ENCODE data around the gene ANKRD33B. TPM values are rescaled to one million over a fixed set of nuclear protein-coding genes. Genes with fewer than 3 reads are reported as not detected.

The ANKRD33B gene
- total and polyA plus RNA-seq, 2 experiments from 2014 or later: 2.9 to 15.4 TPM

GRCh38 chr5:10580531-10581423 is 16.9 kb downstream of the ANKRD33B start:
- no peak for DNase-seq (ENCODE audit: low spot score)
- no peak overlapping the region for H3K4me3 ChIP-seq
- H3K27ac Mint-ChIP-seq: no peak overlapping the region

More at GRCh38 chr5:10580531-10581423, 16.9 kb downstream of the ANKRD33B start:
- Histone ChIP-seq H3K9me2 (ENCODE audit: insufficient read depth) (no peaks in the 10 kb centered on the region), H3K4me2 (no peak overlapping the region), H3K79me2 (replicated peaks; ENCODE audit: insufficient read depth) (no peaks in the 10 kb centered on the region), H3K27me3 (ENCODE audit: insufficient read depth) (no peaks in the 10 kb centered on the region), H2AFZ (no peak overlapping the region), H3K27ac (ENCODE audit: low read depth) (no peak overlapping the region), H4K20me1 (replicated peaks; ENCODE audit: insufficient read depth) (no peaks in the 10 kb centered on the region), H3K36me3 (ENCODE audit: insufficient read depth) (no peaks in the 10 kb centered on the region; the same call in 1 of the 2 replicates), H3K4me1 (ENCODE audit: insufficient read depth) (peaks cover 8% of the 10 kb centered on the region; the same call in 1 of the 2 replicates), H3F3A (replicated peaks; ENCODE audit: low read depth) (no peaks in the 10 kb centered on the region)
- Mint-ChIP-seq H3K4me1 (peaks cover 18% of the 10 kb centered on the region), H3K4me3 (no peak overlapping the region), H3K27me3 (ENCODE audit: insufficient read depth, low read depth, poor library complexity) (peaks cover 6% of the 10 kb centered on the region), H3K9me3 (no peaks in the 10 kb centered on the region; the same call in 2 of the 3 replicates), H3K36me3 (ENCODE audit: low read depth) (no peaks in the 10 kb centered on the region; the same call in 2 of the 3 replicates)
- TF ChIP-seq STAT1 (IDR thresholded peaks at IDR 0.05; ENCODE audit: unreplicated experiment): no peak
- TF ChIP-seq EZH2phosphoT487 (IDR thresholded peaks at IDR 0.05; ENCODE audit: unreplicated experiment): no peak
- TF ChIP-seq EZH2 (IDR thresholded peaks at IDR 0.05; ENCODE audit: low read depth, unreplicated experiment): no peak
- no peak for TF ChIP-seq NANOG (IDR thresholded peaks at IDR 0.05; ENCODE audit: borderline replicate concordance)
- TF ChIP-seq REST (IDR thresholded peaks at IDR 0.05; ENCODE audit: unreplicated experiment): no peak
- TF ChIP-seq POLR2AphosphoS5 (IDR thresholded peaks at IDR 0.05; ENCODE audit: low read depth): no peak
- TF ChIP-seq CREB1 (CRISPR knock-in tag; IDR thresholded peaks at IDR 0.05; ENCODE audit: low read depth): no peak
- no peak for TF ChIP-seq JUNB (IDR thresholded peaks at IDR 0.05; ENCODE audit: unreplicated experiment)
- TF ChIP-seq ETS1 (IDR thresholded peaks at IDR 0.05): no peak
- ATAC-seq: no peak

All from GM23338 (cell line).